Panc1 (cell line): Measurements from ENCODE around the gene RIOX2. TPM values are rescaled to one million over a fixed set of nuclear protein-coding genes. Genes with fewer than 3 reads are reported as not detected.

Source experiments
- ATAC-seq: fragments of 200-7000 bp; cut with Tn5 transposase; 2 replicates; pipeline ENCODE4 v1.9.1; 2020; ENCODE audit warnings: mild to moderate bottlenecking, moderate library complexity
- BruUV-seq: library from RNA; stranded (reverse); fragments of 400-500 nt; replicated peaks from 2 replicates; lab custom pipeline; 2021; lab: Mats Ljungman, UMichigan
- CTCF ChIA-PET: fragments of 300-600 bp; sonication (Branson Sonifier 250); formaldehyde crosslinking; loops from one replicate; lab custom pipeline; 2022; ENCODE audit warnings: antibody characterized with exemption; lab: Charles Lee
- POLR2A ChIA-PET: fragments of 300-600 bp; sonication (Branson Sonifier 250); formaldehyde crosslinking; loops from one replicate; lab custom pipeline; 2022; ENCODE audit warnings: antibody characterized with exemption; lab: Charles Lee
- DNase-seq: peaks from one replicate; pipeline ENCODE4 v3.0.0-alpha.2; 2010; ENCODE audit warnings: low read depth, low spot score
- H3K27ac ChIP-seq: 2 replicates; pipeline ENCODE4 v1.5.1; 2011; ENCODE audit warnings: mild to moderate bottlenecking, low read length, inconsistent platforms
- H3K27me3 ChIP-seq: fragments of 200-500 bp; sonication (Bioruptor generic); 2 replicates; pipeline ENCODE4 v1.6.0; 2014; ENCODE audit warnings: low read length, inconsistent platforms; ENCODE audit not compliant: control insufficient read depth, insufficient read depth
- H3K36me3 ChIP-seq: fragments of 200-500 bp; sonication (Bioruptor generic); 2 replicates; pipeline ENCODE4 v1.5.1; 2014; ENCODE audit warnings: inconsistent platforms, mild to moderate bottlenecking, low read length, moderate library complexity; ENCODE audit not compliant: control insufficient read depth, insufficient read depth
- H3K4me1 ChIP-seq: 2 replicates; pipeline ENCODE4 v1.5.1; 2011; ENCODE audit warnings: inconsistent platforms, mild to moderate bottlenecking, low read length, moderate library complexity; ENCODE audit not compliant: control insufficient read depth, insufficient read depth
- H3K4me3 ChIP-seq, 2 experiments: 2 replicates each; pipeline ENCODE4 v1.5.1; 2011 to 2012; ENCODE audit warnings: low read depth in 2 of 2, low read length in 2 of 2, mild to moderate bottlenecking in 2 of 2, inconsistent platforms in 1 of 2, moderate library complexity in 1 of 2
- H3K9me3 ChIP-seq: fragments of 200-500 bp; sonication (Bioruptor generic); 2 replicates; pipeline ENCODE4 v1.5.1; 2014; ENCODE audit warnings: low read depth, mild to moderate bottlenecking, inconsistent platforms, low read length, moderate library complexity; ENCODE audit not compliant: control insufficient read depth, insufficient read depth
- POLR2AphosphoS5 ChIP-seq: IDR thresholded peaks from 2 replicates; pipeline ENCODE4 v1.6.1; 2012; ENCODE audit warnings: mild to moderate bottlenecking, low read depth, low read length, moderate library complexity
- SIN3A ChIP-seq: IDR thresholded peaks from 2 replicates; pipeline ENCODE4 v1.6.1; 2012; ENCODE audit warnings: low read depth, mild to moderate bottlenecking, low read length, moderate library complexity, borderline replicate concordance; ENCODE audit not compliant: insufficient read depth
- TCF7L2 ChIP-seq: IDR thresholded peaks from 2 replicates; pipeline ENCODE4 v1.6.1; 2011; ENCODE audit warnings: mild to moderate bottlenecking, low read depth, low read length, inconsistent platforms
- in situ Hi-C: cut with HindIII; loops from 2 replicates; pipeline ENCODE4 v1.10.0; 2016; ENCODE audit warnings: low sequenced_read_pairs, low pct_unique_long_range_greater_than_20kb
- intact Hi-C: fragments of 100-400 bp; cut with micrococcal nuclease; formaldehyde crosslinking; loops from one replicate; pipeline ENCODE4 v1.10.0; 2022; ENCODE audit not compliant: unreplicated experiment
- total RNA-seq: library from RNA; stranded (reverse); gene quantifications from one replicate; pipeline ENCODE4 v1.2.1, GENCODE V29; 2021; ENCODE audit not compliant: unreplicated experiment
- TF ChIP-seq, protein P1 (sequence below): fragments of 450-650 bp; IDR thresholded peaks from 2 replicates; pipeline ENCODE4 v1.5.1; 2017; ENCODE audit warnings: mild to moderate bottlenecking
- TF ChIP-seq, protein P2 (sequence below), 2 experiments: IDR thresholded peaks; 2 replicates each; pipeline ENCODE4 v1.6.1; 2011 to 2012; ENCODE audit warnings: low read depth in 2 of 2, control low read depth in 1 of 2, low read length in 1 of 2, mild to moderate bottlenecking in 1 of 2, moderate library complexity in 1 of 2; ENCODE audit not compliant: insufficient read depth in 1 of 2

RIOX2 gene
- total RNA-seq, 1 experiment from 2014 or later = 44.1 TPM

DNA sequence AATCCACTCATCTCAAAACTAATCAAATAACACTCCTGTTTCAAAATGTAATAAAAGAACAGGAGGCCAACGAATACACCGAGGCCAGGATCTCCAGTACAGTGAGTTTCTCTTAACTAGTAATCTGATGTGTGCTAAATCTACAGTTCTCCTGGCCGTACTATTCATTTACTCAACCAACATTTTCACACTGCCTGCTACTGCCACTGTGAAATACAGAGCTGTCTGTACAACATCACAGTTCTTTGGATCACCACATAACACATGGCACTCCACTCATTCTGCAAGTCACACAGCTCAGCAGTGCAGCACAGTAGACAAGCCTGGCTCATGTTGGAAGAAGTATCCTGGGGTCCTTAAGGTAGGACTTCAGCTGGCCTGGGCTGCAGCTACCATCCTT lies 21.9 kb downstream of the RIOX2 start:
- in situ Hi-C loops = no loop called here
- DNase-seq = no peak
- ATAC-seq = no peak
- no peaks in the 10 kb centered on the region for H3K27me3 ChIP-seq
- ChIA-PET CTCF (no interaction called here), POLR2A (no interaction called here)
- H3K4me3 ChIP-seq = no peak overlapping the region
- no peak overlapping the region for H3K27ac ChIP-seq
- no TSS peak for BruUV-seq
- H3K9me3 ChIP-seq = no peaks in the 10 kb centered on the region
- intact Hi-C loops = no loop called here
- TF ChIP-seq, protein P1, sequence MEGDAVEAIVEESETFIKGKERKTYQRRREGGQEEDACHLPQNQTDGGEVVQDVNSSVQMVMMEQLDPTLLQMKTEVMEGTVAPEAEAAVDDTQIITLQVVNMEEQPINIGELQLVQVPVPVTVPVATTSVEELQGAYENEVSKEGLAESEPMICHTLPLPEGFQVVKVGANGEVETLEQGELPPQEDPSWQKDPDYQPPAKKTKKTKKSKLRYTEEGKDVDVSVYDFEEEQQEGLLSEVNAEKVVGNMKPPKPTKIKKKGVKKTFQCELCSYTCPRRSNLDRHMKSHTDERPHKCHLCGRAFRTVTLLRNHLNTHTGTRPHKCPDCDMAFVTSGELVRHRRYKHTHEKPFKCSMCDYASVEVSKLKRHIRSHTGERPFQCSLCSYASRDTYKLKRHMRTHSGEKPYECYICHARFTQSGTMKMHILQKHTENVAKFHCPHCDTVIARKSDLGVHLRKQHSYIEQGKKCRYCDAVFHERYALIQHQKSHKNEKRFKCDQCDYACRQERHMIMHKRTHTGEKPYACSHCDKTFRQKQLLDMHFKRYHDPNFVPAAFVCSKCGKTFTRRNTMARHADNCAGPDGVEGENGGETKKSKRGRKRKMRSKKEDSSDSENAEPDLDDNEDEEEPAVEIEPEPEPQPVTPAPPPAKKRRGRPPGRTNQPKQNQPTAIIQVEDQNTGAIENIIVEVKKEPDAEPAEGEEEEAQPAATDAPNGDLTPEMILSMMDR = no peak
- TF ChIP-seq POLR2AphosphoS5 = no peak
- TF ChIP-seq TCF7L2 = no peak
- TF ChIP-seq SIN3A = no peak
- TF ChIP-seq, protein P2, sequence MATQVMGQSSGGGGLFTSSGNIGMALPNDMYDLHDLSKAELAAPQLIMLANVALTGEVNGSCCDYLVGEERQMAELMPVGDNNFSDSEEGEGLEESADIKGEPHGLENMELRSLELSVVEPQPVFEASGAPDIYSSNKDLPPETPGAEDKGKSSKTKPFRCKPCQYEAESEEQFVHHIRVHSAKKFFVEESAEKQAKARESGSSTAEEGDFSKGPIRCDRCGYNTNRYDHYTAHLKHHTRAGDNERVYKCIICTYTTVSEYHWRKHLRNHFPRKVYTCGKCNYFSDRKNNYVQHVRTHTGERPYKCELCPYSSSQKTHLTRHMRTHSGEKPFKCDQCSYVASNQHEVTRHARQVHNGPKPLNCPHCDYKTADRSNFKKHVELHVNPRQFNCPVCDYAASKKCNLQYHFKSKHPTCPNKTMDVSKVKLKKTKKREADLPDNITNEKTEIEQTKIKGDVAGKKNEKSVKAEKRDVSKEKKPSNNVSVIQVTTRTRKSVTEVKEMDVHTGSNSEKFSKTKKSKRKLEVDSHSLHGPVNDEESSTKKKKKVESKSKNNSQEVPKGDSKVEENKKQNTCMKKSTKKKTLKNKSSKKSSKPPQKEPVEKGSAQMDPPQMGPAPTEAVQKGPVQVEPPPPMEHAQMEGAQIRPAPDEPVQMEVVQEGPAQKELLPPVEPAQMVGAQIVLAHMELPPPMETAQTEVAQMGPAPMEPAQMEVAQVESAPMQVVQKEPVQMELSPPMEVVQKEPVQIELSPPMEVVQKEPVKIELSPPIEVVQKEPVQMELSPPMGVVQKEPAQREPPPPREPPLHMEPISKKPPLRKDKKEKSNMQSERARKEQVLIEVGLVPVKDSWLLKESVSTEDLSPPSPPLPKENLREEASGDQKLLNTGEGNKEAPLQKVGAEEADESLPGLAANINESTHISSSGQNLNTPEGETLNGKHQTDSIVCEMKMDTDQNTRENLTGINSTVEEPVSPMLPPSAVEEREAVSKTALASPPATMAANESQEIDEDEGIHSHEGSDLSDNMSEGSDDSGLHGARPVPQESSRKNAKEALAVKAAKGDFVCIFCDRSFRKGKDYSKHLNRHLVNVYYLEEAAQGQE (IDR thresholded peaks at IDR 0.05; ENCODE audit: insufficient read depth in 1 of 2, low read depth in 2 of 2, low read length in 1 of 2) = no peak
- peaks cover 18% of the 10 kb centered on the region for H3K36me3 ChIP-seq
- H3K4me1 ChIP-seq = no peaks in the 10 kb centered on the region

DNA sequence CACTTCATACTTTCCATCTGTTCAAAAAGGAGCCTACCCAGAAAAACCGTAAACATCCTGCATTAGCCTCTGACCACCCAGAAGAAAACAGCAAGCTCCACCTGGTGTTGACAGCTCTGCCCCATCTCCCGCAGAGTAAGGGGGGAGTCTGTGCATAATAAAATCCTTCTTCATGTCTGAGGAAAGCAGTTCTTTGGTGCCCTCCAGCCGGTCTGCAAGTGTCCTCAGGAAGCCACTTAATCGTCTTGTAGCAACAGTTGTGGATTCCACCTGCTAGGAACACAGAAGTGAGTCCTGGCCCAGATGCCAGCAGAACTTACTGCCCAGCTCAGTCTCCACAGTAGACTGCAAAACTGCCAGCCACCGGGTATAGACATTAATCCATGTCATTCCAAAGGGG lies 22.5 kb downstream of the RIOX2 start:
- TF ChIP-seq, protein P1 = no peak
- TF ChIP-seq POLR2AphosphoS5 = no peak
- Histone ChIP-seq H3K4me1 (no peaks in the 10 kb centered on the region), H3K27me3 (no peaks in the 10 kb centered on the region), H3K27ac (no peak overlapping the region), H3K9me3 (no peaks in the 10 kb centered on the region), H3K4me3 (no peak overlapping the region), H3K36me3 (peaks cover 24% of the 10 kb centered on the region)
- BruUV-seq = no TSS peak
- CTCF ChIA-PET = no interaction called here
- in situ Hi-C loops (no loop called here), intact Hi-C loops (loop anchor here (10.0 kb wide), 1 partner anchor 155 kb away; no protein-coding TSS in a partner anchor)
- POLR2A ChIA-PET = no interaction called here
- ATAC-seq (no peak), DNase-seq (no peak)

GRCh38 chr3:97949110-97949485 lies 23.1 kb downstream of the RIOX2 start:
- TF ChIP-seq POLR2AphosphoS5 = no peak
- TF ChIP-seq, protein P2 (IDR thresholded peaks at IDR 0.05; ENCODE audit: insufficient read depth in 1 of 2, low read depth in 2 of 2, low read length in 1 of 2) = no peak
- BruUV-seq = no TSS peak
- ATAC-seq (no peak), DNase-seq (no peak)
- no peak overlapping the region for H3K27ac ChIP-seq
- no peaks in the 10 kb centered on the region for H3K27me3 ChIP-seq
- H3K4me1 ChIP-seq = no peaks in the 10 kb centered on the region
- no peaks in the 10 kb centered on the region for H3K9me3 ChIP-seq
- in situ Hi-C loops (no loop called here), intact Hi-C loops (loop anchor here (10.0 kb wide), 1 partner anchor 154 kb away; no protein-coding TSS in a partner anchor)
- ChIA-PET CTCF (no interaction called here), POLR2A (no interaction called here)
- peaks cover 30% of the 10 kb centered on the region for H3K36me3 ChIP-seq
- no peak overlapping the region for H3K4me3 ChIP-seq
